ENCODE data around the gene WWP2.
"Not testable (repeated sequence)": the region's sequence is repeated elsewhere in the genome, so short reads cannot be mapped to it uniquely, and the experiment has no call there.

The WWP2 gene

DNA sequence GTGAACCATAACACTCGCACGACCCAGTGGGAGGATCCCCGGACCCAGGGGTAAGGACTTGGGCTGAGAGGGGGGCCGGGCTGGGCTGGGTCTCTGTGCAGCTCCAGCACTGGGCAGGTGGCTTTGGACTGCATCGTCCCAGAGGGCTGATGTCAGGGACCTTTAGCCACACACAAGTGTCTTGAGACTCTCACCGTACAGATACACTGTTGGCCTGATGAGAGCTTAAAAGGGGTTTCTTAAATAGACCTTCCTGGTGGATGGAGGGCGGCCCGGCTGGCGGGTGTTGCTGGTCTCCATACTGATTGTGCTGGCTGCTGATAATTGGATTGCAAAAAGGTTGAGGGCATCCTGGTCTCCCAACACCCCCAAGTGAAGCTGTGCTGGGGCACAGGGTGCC lies 167.3 kb downstream of the WWP2 start:
- peak; percentile 32 for DNase-seq

DNA sequence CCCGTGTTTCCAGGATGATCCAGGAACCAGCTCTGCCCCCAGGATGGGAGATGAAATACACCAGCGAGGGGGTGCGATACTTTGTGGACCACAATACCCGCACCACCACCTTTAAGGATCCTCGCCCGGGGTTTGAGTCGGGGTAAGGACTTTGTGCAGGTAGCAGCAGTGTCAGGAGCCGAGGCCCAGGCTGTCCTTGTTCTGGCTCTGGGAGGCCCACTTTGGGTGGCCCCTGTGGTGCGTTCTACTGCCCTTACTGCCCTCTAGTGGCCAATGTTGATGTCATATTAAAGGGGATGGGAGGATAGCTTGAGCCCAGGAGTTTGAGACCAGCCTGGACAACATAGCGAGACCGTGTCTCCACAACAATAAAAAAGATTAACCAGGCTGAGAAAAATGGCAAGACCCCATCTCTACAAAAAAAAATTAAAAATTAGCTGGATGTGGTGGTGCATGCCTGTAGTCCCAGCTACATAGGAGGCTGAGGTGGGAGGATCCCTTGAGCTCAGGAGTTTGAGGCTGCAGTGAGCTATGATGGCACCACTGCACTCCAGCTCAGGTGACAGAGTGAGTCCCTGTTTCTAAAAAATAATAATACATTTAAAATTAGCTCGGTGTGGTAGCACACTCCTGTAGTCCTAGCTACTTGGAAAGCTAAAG lies 168.1 kb downstream of the WWP2 start:
- peak; percentile 59 for DNase-seq

DNA sequence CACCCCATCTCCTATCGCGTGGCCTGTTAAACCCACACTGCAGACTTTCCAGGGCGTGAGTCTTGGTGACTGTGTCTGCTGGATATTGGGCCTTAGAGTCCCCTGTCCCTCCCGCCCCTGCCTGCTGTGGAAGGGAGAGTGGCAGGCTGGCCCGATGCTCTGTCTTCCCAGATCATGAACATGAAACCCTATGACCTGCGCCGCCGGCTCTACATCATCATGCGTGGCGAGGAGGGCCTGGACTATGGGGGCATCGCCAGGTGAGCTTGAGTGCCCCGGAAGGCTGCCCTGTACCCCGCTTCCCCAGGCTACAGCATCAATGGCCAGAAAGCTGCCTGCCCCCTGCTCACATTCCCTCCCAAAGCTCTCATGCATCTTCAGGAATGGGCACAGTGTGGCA lies 169.5 kb downstream of the WWP2 start:
- DNase-seq, result peak; percentile 25

DNA sequence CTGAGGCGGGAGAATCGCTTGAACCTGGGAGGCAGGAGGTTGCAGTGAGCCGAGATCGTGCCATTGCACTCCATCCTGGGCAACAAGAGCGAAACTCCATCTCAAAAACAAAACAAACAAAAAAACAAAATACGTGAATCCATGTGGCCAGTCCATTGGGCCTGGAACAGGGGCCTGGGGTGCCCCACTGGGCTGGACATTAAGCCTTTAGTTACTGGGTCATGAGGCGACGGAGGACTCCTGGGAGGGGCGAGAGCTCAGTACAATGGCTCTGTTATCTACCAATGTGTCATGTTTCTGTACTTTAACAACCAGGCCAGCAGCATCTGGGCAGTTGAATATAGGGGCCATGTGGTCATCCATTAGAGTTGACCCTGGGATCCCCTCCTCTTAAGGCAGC lies 170.1 kb downstream of the WWP2 start:
- peak; percentile 28 for DNase-seq

DNA sequence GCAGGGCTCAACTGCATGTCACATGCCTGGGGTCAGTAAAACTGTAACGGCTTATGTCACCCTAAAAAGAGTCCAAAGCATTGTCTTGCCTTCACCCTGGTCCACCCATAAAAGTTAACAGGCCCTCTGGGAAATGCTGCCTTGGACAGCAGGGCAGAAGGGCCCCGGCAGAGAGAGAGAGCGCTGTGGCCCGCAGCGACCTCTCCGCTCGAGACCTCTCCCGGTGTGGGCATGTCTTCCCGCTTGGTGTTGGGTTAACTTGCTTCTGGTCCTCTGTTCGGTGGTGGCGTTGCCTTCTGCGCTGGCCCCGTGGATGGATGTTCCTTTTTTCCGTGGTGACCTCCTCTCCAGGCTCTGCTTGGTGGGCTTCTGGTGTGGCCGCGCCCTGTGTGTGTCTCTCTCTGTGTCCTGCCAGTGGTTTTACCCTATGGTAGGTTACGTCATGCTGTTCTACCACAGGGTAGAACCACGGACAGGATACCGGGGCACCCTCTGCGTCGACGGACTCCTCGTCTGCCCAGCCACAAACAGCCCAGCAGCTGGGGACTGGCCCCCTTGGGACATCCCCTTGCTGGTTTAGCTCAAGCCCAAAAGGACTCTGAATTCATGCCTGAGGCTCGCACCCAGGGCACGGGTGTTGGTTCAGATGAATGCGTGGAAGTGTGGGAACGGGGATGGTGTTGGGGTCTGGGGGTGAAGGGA lies 170.7 kb downstream of the WWP2 start:
- peak; percentile 30 for DNase-seq

DNA sequence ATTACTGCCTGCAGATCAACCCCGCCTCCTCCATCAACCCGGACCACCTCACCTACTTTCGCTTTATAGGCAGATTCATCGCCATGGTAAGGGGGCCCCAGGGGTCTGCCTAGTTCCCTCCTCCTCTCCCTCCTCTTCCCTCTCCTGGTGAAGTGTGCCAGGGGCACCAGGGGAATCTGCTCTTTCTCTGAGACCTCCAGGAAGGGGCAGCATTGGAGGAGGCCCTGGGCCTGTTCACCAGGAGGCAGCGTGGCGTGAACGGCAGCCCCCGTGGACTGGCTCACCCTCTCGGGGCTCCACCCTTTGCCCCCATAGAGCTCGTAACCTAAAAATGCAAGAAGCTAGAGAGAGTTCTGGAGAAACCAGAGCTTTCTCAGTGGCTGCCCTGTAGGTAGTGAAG lies 171.9 kb downstream of the WWP2 start:
- no peak for DNase-seq

DNA sequence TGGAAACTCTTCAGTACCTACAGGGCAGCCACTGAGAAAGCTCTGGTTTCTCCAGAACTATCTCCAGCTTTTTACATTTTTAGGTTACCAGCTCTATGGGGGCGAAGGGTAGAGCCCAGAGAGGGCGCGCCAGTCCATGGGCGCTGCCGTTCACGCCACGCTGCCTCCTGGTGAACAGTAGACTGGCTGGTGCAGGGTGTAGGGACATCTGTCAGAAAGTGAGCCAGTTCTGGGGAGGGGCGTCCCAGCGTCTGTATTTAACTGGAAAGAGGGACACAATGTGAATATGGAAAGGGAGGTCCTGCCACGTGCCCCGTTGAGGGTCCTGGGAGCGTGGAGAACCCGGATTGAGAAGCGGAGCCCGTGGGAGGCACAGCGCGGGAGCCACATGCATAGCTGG lies 172.6 kb downstream of the WWP2 start:
- peak; percentile 34 for DNase-seq

DNA sequence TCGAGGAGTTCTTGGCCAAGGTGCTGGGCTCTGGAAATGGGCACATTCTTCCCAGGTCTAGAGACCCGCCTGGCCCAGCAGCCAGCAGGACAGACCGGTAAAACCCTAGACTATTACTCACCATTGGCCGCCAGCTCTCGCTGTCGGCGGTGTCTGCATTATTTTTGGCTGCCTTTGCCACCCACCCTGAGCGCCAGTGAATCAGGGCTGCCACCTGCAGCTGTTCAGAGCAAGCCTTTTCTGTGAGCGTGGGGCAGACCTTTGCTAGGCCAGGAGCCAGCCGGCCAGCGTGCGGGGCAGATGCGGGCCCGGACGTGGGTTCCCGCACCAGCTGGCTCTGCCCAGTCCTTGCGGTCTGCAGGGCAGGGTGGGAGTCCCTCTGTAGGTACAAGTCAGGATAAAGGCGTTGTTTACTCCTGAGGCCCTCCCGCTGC lies 173.2 kb downstream of the WWP2 start:
- DNase-seq, result no peak

DNA sequence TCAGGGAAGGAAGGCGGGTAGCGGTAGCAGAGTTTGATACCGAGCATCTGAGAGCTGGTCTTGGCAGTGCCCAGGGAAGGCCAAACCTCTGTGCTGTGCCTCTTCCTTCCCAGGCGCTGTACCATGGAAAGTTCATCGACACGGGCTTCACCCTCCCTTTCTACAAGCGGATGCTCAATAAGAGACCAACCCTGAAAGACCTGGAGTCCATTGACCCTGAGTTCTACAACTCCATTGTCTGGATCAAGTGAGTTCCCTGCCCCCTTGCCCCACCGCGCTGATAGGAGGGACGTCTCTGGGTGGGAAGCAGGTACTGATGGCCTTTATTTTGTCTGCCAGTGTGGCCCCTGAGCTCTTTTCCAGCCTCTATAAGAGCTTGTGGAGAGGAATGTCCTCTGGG lies 173.6 kb downstream of the WWP2 start:
- DNase-seq, result peak; percentile 19

DNA sequence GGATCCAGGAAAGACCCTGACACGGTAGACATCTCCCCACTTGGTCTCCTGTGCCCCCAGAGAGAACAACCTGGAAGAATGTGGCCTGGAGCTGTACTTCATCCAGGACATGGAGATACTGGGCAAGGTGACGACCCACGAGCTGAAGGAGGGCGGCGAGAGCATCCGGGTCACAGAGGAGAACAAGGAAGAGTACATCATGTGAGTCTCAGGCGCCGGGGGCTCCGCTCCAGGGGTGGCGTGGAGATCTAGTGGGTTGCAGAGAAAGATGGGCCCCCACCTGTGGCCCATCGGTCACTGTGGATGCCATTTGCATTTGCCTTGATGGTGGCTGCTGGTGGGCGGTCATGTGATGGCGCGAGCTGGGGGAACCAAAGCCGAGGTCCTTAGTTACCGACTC lies 174.1 kb downstream of the WWP2 start:
- peak; percentile 21 for DNase-seq

DNA sequence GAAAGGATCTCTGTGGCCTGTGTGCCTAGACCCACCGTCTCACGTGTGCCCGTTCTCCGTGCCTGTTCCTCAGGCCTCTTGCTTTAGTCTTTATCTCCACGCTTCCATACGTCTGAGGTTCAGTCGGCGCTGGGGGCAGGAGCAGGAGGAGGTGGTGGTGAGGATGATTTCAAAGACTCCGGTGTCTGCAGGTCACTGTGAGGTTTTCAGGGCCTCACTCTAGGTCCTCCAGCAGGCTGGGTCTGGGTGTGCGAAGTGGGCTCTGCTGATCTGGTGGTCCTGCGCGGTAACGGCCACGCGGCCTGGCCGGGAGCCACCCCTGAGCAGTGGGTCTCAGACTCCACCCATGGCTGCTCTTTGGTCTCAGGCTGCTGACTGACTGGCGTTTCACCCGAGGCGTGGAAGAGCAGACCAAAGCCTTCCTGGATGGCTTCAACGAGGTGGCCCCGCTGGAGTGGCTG lies 174.6 kb downstream of the WWP2 start:
- peak; percentile 19 for DNase-seq

DNA sequence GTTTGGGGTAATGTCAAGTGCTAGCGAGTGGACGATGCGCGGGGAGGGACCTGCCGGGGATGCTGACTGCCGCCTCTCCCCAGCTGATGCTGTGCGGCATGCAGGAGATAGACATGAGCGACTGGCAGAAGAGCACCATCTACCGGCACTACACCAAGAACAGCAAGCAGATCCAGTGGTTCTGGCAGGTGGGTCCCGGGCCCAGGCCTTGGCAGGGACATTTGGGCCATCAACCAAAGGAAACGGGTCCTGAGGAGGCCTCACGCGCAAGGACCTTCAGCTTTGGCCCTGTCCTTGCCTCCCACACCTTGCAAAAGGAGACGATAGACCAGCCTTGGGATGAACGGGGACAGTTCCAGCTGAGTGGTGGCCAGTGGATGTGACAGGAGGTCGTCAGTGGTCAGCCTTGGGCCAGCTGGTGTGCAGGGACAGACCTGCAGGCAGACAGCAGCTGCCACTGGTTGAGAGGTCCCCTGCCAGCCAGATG lies 175.4 kb downstream of the WWP2 start:
- peak; percentile 29 for DNase-seq

DNA sequence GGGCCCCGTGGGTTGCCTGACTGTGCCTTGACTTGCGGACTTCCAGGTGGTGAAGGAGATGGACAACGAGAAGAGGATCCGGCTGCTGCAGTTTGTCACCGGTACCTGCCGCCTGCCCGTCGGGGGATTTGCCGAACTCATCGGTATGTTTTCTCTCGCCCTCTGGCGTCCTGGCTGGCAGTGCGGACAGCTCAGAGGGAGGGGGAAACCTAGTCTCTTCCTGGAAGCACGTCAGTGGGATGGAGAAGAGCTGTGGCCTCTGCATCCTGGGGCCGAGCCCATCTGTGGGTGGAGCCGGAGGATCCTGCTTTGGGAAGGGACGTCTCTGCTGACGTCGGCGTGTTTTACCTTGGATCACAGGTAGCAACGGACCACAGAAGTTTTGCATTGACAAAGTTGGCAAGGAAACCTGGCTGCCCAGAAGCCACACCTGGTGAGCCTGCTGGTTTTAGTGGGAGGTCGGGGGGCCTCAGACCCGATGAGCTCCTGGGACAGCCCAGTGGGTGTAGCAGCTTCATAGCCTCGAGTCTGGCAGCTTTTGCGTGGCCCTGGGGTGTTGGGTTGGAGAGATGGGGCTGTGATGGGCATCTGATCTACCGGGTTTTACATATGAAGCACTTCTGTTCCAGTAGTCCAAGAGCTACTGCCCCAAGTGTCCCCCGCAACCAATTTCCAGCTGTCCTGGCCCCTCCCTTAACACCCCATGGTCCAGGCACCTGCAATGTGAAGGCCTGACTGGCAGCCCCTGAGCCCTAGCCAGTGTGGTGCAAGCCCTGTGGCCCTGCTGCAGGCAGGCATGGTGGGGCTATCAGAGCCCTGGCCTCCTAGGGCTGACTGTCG lies 177.1 kb downstream of the WWP2 start:
- peak; percentile 36 for DNase-seq

DNA sequence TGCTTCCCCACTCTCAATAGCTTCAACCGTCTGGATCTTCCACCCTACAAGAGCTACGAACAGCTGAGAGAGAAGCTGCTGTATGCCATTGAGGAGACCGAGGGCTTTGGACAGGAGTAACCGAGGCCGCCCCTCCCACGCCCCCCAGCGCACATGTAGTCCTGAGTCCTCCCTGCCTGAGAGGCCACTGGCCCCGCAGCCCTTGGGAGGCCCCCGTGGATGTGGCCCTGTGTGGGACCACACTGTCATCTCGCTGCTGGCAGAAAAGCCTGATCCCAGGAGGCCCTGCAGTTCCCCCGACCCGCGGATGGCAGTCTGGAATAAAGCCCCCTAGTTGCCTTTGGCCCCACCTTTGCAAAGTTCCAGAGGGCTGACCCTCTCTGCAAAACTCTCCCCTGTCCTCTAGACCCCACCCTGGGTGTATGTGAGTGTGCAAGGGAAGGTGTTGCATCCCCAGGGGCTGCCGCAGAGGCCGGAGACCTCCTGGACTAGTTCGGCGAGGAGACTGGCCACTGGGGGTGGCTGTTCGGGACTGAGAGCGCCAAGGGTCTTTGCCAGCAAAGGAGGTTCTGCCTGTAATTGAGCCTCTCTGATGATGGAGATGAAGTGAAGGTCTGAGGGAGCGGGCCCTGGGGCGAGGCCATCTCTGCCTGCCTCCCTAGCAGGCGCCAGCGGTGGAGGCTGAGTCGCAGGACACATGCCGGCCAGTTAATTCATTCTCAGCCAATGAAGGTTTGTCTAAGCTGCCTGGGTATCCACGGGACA lies 177.9 kb downstream of the WWP2 start:
- DNase-seq, result peak; percentile 42

DNA sequence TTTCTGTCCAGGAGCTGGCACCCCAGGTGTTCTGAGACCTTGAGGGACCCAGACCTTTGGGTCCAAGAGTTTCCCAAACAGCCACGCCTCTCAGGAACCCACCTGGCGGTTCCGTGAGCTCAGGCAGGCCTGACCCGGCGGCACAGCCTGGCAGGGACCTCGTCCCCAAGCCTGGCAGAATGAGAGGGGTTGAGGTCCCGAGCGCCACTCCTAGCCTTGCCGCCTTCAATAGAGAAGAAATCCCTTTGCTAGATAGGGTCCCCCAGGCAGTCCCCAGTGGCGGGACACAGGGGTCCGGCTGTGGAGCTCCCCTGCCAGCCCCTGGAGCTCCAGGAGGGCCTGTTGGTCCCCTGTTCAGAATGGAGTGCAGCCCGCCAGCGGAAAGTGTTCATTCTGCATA lies 178.5 kb downstream of the WWP2 start:
- no peak for DNase-seq

DNA sequence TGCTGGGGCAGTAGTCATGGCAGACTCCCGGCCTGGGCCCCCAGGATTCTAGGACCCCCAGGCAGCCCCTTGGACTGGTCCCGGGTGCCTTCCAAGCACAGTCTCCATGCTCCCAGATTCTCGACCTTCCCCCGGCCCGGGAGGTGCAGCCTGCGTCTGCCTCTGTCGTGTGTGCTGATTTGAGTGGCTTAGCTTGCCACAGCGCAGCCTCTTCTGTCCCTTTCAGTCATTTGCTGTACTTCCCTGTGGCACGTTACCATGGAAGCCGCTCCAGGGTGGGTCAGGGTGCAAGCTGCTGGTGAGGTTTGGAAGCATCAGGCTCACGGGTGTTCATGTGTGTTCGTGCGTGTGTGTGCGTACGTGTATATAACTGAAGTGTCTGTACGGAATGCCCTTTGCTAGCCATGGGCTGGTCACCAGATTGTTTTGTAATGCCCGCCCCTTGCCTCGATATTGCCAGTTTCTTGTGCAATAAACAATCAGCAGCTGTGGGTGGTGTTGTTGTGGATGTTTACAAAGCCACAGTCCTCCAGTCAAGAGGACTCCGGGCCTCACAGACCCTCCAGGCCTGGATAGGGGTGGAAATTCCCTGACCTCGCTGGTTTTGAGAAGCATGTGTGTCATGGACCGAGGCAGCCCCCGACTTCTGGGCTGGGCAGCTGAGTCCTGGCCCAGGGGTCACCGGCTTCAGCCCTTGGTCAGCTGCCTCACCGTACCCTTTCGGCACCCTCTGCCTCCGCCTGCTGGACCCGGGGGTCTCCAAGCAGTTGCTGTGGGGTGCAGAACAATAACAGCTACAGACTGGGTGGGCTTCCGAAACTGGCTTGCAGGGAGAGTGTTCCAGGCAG lies 179.3 kb downstream of the WWP2 start:
- no peak for DNase-seq

DNA sequence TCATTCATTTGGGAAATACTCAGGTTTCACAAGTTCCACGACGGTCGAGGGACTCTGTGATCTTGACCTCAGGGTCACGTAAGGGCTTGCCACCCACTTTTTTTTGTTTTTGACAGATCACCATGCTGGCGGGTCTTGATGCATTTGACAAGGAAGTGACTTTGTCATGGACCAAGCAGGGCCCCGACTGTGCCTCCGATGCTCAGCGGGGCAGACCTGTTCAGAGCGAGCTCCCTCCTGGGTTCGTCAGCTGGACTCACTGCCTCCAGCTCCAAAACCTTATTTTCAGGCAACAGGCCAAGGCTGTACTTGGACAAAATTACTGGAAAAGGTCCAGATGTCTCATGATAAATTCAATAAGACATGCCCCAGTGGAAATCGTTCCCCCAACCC lies 180.0 kb downstream of the WWP2 start:
- DNase-seq, result no peak

DNA sequence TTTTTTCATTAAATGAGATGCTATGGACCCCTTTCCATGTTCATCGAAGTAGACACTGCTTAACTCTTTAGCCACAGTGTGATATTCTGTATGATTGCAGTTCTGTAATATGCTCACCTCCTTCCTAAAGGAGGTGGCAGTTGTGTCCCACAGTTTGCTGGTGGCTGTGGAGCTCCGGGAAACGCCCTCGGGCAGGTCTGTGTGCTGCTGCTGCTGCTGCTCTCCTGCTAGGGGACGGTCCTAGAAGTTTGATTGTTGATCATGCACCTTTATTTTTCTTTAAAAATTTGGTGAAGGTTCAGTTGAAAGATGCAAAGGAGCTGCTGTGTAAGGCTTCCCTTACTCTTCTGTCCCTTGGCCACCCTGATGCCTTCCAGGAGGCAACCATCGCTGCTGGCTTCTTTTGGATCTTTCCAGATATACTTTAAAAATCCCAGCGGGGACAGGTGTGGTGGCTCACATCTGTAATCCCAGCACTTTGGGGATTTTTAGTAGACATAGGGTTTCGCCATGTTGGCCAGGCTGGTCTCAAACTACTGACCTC lies 180.6 kb downstream of the WWP2 start:
- no peak for DNase-seq

DNA sequence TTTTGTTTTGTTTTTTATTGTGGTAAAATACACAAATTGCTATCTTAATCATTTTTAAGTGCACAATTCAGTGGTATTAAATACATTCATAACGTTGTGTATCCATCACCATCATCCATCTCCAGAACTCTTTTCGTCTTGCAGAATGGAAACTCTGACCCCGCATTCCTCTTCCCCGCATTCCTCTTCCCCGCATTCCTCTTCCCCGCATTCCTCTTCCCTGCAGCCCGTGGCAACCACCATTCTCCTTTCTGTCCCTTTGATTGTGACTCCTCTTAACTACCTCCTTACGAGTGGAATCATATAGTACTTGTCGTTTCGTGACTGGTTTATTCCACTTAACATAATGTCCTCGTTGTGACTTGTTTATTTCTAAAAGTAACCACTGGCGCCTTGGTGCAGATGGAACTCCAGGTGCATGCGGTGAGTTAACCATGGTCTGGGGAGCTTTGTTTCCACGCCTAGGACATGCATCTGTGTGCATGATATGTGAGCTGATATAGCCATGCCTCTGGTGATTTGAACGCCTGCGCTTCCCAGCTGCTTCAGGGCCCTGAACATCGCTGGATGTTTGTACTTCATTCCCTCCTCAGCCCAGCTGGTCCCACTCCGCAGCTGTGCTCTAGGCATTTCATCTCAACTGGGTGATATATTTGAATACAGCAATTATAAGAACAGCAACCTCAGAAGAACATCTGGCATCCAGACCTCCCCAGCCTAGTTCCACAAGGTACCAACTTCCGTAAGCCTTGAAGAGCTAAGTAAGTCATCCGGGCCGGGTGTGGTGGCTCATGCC lies 181.3 kb downstream of the WWP2 start:
- not testable (repeated sequence) for DNase-seq

DNA sequence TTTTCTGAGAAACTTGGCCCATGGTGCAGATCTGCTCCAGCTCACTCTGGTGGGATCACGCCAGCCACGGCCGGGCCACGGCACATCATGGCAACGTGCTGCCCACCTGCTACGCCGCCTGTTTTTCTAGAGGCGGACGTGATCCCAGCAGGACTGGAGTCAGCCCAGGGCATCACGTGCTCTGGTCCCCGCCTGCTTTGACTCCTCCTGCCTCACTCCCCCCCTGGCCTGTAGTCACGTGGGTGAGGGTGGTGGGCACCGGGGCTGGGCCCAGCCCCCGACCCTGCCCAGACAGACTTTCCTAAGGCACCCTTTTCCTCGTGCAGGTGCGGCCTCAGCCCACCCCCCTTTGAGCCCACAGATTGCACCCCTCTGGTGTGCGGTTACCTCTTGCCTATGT lies 188.3 kb downstream of the WWP2 start:
- not testable (repeated sequence) for DNase-seq

All from left hindlimb (tissue), 1 donor.